ENCODE data around the gene NHSL2.

Gene NHSL2

GRCh38 chrX:71885099-71885498 lies 25.5 kb upstream of the NHSL2 start:
- no peak overlapping the region for H3K4me3 ChIP-seq (replicated peaks; ENCODE audit: low read depth, low read length)
- no peak for TF ChIP-seq CTCF (IDR thresholded peaks at IDR 0.05; ENCODE audit: low read depth, low read length, missing control alignments)
- DNase-seq (ENCODE audit: extremely low read depth, low read depth) = no peak

- DNase-seq (ENCODE audit: extremely low read depth, low read depth) = no peak
- TF ChIP-seq CTCF (IDR thresholded peaks at IDR 0.05; ENCODE audit: low read depth, low read length, missing control alignments) = no peak
- H3K4me3 ChIP-seq (replicated peaks; ENCODE audit: low read depth, low read length) = no peak overlapping the region
Observed at GRCh38 chrX:71895607-71896006, 15.0 kb upstream of the NHSL2 start.

- no peak for TF ChIP-seq CTCF (IDR thresholded peaks at IDR 0.05; ENCODE audit: low read depth, low read length, missing control alignments)
- H3K4me3 ChIP-seq (replicated peaks; ENCODE audit: low read depth, low read length) = no peak overlapping the region
- DNase-seq (ENCODE audit: extremely low read depth, low read depth) = no peak
Observed at GRCh38 chrX:71906144-71906543, 4.5 kb upstream of the NHSL2 start.

GRCh38 chrX:71908387-71908786 lies 2.3 kb upstream of the NHSL2 start:
- no peak for TF ChIP-seq CTCF (IDR thresholded peaks at IDR 0.05; ENCODE audit: low read depth, low read length, missing control alignments)
- H3K4me3 ChIP-seq (replicated peaks; ENCODE audit: low read depth, low read length) = no peak overlapping the region
- no peak for DNase-seq (ENCODE audit: extremely low read depth, low read depth)

- TF ChIP-seq CTCF (IDR thresholded peaks at IDR 0.05; ENCODE audit: low read depth, low read length, missing control alignments) = peak; percentile 59
- no peak for DNase-seq (ENCODE audit: extremely low read depth, low read depth)
- peak overlapping the region; percentile 56 for H3K4me3 ChIP-seq (replicated peaks; ENCODE audit: low read depth, low read length)
Observed at GRCh38 chrX:71909956-71910355, 689 bp upstream of the NHSL2 start.

- peak; percentile 11 for TF ChIP-seq CTCF (IDR thresholded peaks at IDR 0.05; ENCODE audit: low read depth, low read length, missing control alignments)
- no peak for DNase-seq (ENCODE audit: extremely low read depth, low read depth)
- peak overlapping the region; percentile 56 for H3K4me3 ChIP-seq (replicated peaks; ENCODE audit: low read depth, low read length)
Observed at GRCh38 chrX:71910986-71911730, 513 bp downstream of the NHSL2 start.

- DNase-seq (ENCODE audit: extremely low read depth, low read depth) = no peak
- peak overlapping the region; percentile 56 for H3K4me3 ChIP-seq (replicated peaks; ENCODE audit: low read depth, low read length)
- no peak for TF ChIP-seq CTCF (IDR thresholded peaks at IDR 0.05; ENCODE audit: low read depth, low read length, missing control alignments)
Observed at GRCh38 chrX:71911731-71912050, 1.0 kb downstream of the NHSL2 start.
